Lower leg skin (tissue), 3 donors: Measurements from ENCODE around the gene DMD.
"Not testable (repeated sequence)": the region's sequence is repeated elsewhere in the genome, so short reads cannot be mapped to it uniquely, and the experiment has no call there.

ENCODE experiments used
- CTCF ChIP-seq, 3 donors: fragments of 450-650 bp; IDR thresholded peaks; one replicate each; pipeline ENCODE4 v1.5.1; 2016; ENCODE audit warnings: antibody characterized with exemption in 3 of 3, mild to moderate bottlenecking in 3 of 3, moderate library complexity in 2 of 3
- POLR2A ChIP-seq, 2 donors: fragments of 450-650 bp; IDR thresholded peaks; one replicate each; pipeline ENCODE4 v1.6.1; 2016 to 2017; ENCODE audit warnings: antibody characterized with exemption in 2 of 2, mild to moderate bottlenecking in 1 of 2, moderate library complexity in 1 of 2

- not testable (repeated sequence) for TF ChIP-seq POLR2A, CTCF (IDR thresholded peaks at IDR 0.05)
Observed at GRCh38 chrX:32705385-32705784, 506.0 kb downstream of the DMD start.
